ENCODE measurements around the gene ZNF615.
"Not testable (repeated sequence)": the region's sequence is repeated elsewhere in the genome, so short reads cannot be mapped to it uniquely, and the experiment has no call there.

Gene ZNF615

GRCh38 chr19:51980116-51980736 lies 27.8 kb downstream of the ZNF615 start:
- DNase-seq = no peak

DNA sequence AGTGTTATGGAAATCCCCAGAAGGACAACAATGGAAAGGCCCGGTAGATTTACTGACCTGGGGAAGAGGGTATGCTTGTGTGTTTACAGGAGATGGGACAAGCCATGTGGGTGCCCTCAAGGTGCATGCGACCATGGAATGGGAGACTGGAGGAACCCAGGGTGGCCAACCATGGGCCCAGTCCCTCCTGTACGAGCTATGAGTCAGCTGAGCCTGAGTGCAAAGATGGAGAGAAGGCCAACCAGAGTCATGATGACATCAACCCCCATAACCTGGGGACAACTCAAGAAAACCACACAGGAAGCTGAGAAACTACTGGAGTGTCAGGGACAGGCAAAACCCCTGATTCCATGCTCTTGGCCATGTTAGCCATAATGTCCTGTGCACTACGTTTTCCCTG lies 29.1 kb downstream of the ZNF615 start:
- DNase-seq = no peak

DNA sequence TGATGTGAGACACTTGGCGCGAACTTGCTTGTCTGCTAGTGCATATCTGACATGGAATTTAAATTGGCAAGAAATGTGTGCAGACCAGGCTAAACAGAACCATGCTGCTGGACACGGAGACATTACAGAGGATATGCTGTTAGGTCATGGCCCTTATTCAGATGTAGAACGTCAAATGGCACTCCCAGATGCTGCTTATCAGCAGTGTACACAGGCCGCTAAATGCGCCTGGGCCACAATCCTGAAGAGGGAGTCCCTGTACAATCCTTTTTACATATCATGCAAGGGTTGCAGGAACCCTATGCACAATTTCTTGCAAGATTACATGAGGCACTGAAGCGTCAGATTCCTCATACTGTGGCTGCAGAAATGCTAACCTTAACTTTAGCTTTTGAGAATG lies 30.7 kb downstream of the ZNF615 start:
- no peak for DNase-seq

DNA sequence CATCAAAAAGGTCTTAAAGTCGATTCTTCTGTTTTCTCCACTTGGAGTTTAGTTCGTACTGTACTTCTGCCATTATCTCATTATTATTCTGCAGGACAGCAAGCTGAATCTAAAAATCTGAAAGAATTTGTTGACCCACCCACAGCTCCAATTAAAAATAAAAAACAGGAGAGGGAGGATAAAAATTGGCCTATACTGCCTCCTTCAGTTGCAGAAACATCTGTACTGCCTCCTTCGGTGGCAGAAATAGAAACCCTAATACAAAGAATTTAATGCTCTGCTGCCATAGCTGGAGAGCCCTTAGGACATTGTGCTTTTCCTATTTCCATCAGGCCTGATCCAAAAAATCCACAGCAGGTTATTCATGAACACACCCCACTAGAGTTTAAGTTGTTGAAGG lies 31.2 kb downstream of the ZNF615 start:
- no peak for DNase-seq

GRCh38 chr19:51975787-51976186 lies 32.2 kb downstream of the ZNF615 start:
- DNase-seq = not testable (repeated sequence)

DNA sequence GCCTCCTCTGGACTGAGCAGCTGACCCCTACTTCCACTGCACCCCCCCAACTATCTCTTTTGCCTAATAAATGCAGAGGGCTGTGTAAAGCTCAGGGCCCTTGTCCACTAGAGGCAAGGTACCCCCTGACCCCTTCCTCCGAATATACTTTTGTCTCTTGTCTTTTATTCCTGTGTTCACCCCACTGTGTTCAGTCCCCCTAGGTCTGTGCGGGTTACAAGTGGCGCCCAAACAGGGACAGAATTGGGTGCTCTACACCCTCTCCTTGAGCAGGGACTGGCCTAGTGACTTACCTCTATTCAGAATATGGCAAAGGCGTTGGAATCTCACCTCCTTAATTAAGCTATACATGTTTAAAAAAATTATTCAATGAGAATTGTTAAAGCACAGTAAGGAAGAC lies 36.4 kb downstream of the ZNF615 start:
- no peak for DNase-seq

DNA sequence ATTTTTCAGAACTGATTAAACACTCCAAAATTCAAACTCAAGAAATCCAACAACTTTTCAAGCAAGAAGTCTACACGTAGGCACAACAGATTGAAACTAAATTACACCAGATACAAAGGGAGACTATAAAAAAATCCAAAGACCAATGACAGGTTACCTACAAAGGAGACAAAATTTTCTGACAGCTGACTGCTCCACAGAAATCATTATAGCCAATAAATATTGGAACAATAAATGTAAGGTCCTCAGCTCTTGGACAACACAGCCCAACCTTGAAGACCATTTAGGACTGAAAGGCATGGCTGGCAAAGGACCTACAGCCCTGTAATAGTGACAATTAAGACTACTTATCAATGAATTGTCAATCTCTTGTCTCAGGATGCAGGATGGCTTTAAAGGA lies 37.3 kb downstream of the ZNF615 start:
- no peak for DNase-seq

DNA sequence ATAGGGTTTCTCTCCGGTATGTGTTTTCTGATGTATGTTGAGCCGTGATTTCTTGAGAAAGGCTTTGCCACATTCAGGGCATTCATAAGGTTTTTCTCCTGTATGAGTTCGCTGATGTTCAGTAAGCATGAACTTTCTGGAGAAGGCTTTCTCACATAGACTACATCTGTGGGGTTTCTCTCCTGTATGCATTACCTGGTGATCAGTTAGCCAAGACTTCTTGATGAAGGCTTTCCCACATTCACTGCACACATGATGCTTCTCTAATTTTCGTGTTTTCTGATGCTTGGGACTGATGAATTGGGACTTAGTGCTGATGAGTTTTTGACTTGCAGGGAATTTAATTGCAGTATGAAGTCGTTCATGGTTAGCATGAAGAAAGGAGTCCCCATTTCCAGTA lies 42.4 kb downstream of the ZNF615 start:
- DNase-seq = no peak

DNA sequence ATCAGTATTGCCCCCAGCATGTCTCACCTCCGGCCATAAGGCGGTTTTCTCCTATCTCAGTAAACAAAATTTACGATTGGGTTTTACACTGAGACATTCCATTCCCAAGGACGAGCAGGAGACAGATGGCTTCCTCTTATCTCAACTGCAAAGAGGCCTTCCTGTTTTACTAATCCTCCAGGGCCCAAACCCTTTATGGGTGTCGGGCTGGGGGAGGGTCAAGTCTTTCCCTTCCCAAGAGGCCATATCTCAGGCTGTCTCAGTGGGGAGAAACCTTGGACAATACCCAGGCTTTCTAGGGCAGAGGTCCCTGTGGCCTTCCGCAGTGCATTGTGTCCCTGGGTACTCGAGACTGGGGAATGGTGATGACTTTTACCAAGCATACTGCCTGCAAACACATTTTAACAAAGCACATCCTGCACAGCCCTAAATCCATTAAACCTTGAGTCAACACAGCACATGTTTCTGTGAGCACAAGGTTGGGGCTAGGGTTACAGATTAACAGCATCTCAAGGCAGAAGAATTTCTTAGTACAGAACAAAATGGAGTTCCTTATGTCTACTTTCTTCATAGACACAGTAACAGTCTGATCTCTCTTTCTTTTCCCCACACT lies 47.3 kb downstream of the ZNF615 start:
- not testable (repeated sequence) for DNase-seq

DNA sequence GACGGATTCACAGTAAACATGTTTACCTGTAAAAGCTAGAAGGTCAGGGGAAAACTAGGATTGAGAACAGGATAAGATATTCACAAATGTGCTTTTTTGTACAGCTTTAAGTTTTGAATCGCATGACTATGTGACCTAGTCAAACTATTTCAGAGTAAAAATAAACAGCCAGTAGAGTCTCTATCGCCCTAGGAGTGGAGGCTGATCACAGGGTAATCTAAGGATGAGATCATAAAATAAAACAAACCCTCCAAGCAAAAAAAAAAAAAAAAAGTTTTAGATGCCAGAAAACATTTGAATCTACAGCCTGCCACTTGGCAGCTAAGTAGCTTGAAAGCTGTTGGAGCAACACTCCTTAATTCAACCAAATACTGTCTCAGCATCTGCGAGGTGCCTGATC lies 48.2 kb downstream of the ZNF615 start:
- DNase-seq = no peak

- not testable (repeated sequence) for DNase-seq
Measured at GRCh38 chr19:51957846-51958245, 50.2 kb downstream of the ZNF615 start.

DNA sequence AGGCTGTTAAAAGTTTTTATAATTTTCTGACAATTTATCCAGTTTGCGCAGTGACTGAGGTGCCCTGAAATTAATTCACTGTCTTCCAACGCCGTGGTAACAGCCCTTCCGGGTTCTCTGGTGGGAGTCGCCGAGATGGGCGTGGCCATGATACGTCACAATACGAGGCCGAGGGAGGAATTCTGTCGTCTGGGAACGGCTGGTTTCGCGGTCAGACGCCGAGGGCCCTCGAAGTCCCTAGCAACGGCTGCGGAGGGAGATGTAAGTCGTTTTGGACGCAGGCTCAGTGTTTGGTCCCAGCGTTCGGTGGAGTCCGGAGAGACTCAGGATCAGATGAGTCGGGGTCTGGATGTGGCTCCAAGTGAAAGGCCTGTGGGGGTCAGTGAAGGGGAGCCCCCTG lies 59.0 kb downstream of the ZNF615 start:
- DNase-seq = no peak

DNA sequence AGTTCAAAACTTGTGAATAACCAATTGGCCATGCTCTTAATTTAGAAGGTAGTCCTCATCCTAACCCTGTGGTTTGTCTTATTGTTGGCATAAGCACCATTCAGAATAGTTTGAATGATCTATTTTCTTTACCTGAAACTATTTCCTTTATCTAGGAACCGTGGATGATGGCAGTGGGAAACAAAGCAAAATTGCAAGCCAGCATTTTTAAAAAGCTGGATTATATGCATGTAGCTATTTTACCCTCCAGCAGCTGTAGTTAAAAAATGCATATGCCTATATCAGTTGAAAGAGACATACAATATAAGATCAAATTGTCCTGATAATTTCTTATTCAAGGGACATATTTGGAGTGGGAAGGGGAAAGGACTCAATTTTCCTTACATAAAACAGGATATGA lies 61.4 kb downstream of the ZNF615 start:
- no peak for DNase-seq

DNA sequence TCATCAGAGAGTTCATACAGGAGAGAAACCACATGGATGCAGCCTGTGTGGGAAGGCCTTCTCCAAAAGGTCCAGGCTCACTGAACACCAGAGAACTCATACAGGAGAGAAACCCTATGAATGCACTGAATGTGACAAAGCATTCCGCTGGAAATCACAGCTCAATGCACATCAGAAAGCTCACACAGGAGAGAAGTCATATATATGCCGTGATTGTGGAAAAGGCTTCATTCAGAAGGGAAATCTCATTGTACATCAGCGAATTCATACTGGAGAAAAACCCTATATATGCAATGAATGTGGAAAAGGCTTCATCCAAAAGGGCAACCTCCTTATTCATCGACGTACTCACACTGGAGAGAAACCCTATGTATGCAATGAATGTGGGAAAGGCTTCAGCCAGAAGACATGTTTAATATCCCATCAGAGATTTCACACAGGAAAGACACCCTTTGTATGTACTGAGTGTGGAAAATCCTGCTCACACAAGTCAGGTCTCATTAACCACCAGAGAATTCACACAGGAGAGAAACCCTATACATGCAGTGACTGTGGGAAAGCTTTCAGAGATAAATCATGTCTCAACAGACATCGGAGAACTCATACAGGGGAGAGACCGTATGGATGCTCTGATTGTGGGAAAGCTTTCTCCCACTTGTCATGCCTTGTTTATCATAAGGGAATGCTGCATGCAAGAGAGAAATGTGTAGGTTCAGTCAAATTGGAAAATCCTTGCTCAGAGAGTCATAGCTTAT lies 63.0 kb downstream of the ZNF615 start:
- DNase-seq = no peak

Measured in activated CD8-positive, alpha-beta memory T cell treated with anti-CD3 and anti-CD28 coated beads, Interleukin-2, amount 50 U/mL, for 4 hours (primary cell).